COR-L47 (cell line): ENCODE data around the gene MICAL2.

ENCODE experiments used
- DNase-seq: peaks from one replicate; lab custom pipeline; 2025; lab: John Stamatoyannopoulos, UW

MICAL2 gene

GRCh38 chr11:12209096-12209495, 98.7 kb downstream of the MICAL2 start:
- no peak for DNase-seq

DNA sequence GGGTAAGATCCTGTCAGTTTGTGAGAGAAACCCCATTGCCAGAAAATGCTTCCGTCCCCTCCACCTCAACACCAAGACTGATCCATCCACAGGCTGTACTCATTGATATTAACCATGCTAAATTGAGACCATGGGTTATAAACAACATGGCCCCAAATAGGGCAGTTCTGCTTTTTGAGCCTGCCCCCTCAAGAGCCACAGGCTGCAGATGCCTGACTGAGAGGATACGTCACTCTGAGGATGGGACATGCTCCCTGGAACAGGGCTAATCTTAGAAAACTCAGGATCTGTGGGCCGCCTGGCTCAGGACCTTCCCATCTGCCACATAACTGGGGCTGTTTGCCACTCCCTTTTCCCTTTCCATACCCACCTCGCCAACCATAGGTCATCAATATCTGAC, 99.8 kb downstream of the MICAL2 start:
- no peak for DNase-seq

GRCh38 chr11:12211331-12212065, 101.1 kb downstream of the MICAL2 start:
- DNase-seq, result no peak

DNA sequence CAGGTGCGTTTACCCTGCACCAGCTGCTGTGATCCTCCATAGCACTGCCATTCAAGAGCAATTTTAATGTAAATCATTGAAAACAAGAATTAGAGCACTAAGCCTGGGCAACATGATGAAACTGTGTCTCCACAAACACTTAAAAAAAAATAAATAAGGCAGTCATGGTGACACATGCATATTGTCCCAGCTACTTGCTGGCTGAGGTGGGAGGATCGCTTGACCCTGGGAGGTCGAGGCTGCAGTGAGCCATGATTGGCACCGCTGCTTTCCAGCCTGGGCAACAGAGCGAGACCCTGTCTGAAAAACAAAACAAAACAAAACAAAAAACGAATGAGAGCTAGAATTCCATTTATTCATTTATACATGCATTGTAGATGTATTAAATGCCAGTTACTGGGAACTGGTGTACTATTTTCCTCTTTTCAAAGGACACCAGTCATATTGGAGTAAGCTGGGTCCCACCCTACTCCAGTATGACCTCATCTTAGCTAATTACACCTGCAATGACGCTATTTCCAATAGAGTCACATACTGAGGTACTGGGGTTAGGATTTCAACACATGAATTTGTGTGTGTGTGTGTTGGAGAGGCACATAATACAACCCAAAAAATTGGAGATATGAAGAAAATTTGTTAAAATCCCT, 101.9 kb downstream of the MICAL2 start:
- DNase-seq, result no peak

DNA sequence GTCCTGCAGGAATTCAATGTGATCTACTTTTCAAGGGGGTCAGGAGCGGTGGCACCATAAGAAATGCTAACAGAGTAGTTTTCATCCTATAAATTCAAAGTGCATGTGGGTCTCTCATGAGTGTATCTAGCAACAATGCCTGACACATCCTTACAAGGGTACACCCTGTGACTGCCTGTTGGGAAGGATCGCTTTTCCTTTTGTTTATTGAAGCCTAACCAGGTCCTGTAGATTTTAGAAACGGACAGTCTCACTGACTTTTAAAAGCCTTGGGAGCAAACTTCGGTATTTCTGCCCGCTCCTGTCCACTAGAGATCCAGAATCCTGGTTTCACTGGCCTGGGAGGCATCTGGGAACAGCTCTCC, 102.4 kb downstream of the MICAL2 start:
- DNase-seq, result no peak

- no peak for DNase-seq
Measured at GRCh38 chr11:12213883-12214282, 103.5 kb downstream of the MICAL2 start.

GRCh38 chr11:12214751-12215150, 104.4 kb downstream of the MICAL2 start:
- no peak for DNase-seq

DNA sequence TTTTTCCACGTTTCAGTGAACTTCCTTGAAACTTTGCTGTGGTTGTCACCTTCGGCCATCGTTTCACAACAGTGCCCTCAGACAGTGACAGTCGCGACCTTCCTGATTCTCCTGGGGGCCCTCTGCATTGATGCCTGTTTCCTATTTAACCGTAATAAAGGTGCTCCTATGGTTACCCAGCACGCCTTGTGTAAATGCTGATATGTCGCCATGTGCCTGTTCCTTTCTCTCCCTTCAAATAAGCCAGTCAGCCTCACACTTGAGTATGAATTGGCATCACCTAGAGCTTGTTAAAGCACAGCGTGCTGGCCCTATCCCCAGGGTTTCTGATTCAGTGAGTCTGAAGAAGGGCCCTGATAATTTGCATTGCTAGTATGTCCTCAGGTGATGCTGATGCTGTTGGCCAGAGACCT, 104.8 kb downstream of the MICAL2 start:
- DNase-seq, result peak; percentile 82

- no peak for DNase-seq
Measured at GRCh38 chr11:12216041-12216451, 105.7 kb downstream of the MICAL2 start.

- DNase-seq, result peak; percentile 26
Measured at GRCh38 chr11:12216671-12217374, 106.4 kb downstream of the MICAL2 start.

GRCh38 chr11:12217879-12218278, 107.5 kb downstream of the MICAL2 start:
- DNase-seq, result no peak

GRCh38 chr11:12218909-12219308, 108.5 kb downstream of the MICAL2 start:
- no peak for DNase-seq

DNA sequence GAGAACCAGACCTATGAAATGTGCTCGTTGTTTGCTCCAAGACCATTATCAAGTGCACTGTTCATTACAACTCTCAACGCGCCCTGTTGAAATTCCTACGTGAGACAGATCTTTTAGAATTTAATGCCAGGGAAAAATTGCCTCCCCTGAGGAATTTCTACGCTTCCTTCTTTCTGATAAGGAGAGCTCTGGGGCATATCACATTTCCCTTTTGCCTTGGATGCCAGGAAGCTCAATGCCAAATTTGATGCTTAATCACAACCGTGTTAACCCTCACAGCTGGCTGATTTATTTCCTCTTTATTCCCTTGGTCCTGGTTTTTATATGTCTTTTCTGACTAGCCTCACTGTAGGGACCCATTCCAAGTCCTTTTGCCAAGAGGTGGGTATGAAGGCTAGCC, 109.4 kb downstream of the MICAL2 start:
- no peak for DNase-seq

DNA sequence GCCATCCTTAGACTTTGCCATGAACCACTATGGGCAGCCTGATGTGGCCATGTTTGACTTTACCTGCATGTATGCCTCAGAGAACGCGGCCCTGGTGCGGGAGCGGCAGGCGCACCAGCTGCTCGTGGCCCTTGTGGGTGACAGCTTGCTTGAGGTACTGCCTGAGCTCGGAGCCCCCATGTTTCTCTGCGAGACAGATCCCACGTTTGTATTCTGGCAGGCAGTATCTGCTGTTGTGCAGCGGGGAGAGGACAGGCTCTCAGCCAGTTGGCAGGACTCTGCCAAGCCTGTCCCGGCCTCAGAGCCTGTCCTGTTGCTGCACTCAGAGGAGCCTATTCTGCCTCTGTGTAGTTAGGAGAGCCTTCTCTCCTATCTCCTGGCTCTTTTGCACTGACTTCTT, 109.9 kb downstream of the MICAL2 start:
- no peak for DNase-seq

GRCh38 chr11:12221051-12221535, 110.7 kb downstream of the MICAL2 start:
- DNase-seq, result no peak

DNA sequence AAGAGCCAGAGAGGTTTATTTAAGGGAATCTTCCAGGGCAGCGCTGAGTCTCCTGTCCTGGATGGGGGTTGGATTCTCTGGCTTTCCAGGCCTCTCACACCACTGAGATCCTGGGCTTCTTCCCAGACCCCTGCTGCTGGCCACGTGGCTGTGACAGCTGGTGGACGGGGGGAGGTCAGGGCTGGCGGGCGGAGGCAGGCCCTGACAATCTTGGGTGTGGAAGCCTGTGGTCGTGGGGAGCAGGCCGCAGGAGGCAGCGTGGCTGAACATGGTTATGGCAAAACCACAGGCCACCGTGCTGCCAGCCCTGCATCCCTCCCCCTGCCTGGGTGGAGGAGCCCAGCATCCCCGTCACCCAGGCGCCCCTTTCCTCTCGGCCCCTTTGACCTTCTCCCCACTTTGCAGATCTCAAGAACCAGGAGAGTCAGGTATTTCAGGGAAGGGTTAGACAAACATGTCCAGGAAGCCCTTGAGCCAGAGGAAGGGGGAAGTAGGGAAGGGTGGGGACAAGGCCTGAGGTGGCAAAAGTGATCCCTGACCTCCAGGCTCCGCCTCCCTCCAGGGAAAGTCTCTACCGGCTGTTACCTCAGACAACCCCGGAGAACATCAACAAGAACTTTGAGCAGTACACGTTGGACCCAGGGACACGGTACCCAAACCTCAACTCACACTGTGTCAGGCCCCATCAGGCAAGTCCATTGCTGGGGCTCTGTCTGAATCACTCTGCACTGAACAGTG, 111.8 kb downstream of the MICAL2 start:
- no peak for DNase-seq

- DNase-seq, result no peak
Measured at GRCh38 chr11:12223771-12224536, 113.6 kb downstream of the MICAL2 start.

GRCh38 chr11:12224537-12224893, 114.1 kb downstream of the MICAL2 start:
- no peak for DNase-seq

GRCh38 chr11:12225046-12225739, 114.8 kb downstream of the MICAL2 start:
- no peak for DNase-seq

DNA sequence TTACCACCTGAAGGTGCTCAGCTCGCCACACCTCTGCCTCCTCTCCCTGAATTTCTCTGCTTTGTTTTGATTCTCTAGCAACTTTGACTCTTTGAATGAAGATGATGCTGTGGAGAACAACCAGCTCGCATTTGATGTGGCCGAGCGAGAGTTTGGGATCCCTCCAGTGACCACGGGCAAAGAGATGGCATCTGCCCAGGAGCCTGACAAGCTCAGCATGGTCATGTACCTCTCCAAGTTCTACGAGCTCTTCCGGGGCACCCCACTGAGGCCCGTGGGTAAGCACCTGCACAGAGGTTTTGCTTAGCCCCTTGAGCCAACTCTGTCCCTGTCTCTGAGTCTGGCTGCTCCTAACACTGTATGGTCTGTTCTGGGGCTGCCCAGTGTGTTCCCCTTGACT, 115.7 kb downstream of the MICAL2 start:
- no peak for DNase-seq
